ENCODE results near the gene CCND2. TPM values are rescaled to one million over a fixed set of nuclear protein-coding genes. Genes with fewer than 3 reads are reported as not detected.

The CCND2 gene
- total and polyA plus RNA-seq, 2 of the 4 experiments (the other 2 are of a cell fraction): 1.1 to 2.3 TPM

GRCh38 chr12:4284306-4284705, 10.7 kb downstream of the CCND2 start:
- DNase-seq (no peak), ATAC-seq (ENCODE audit: low read depth) (no peak)
- Histone ChIP-seq H2BK120ac (ENCODE audit: low read depth, low read length) (no peak overlapping the region), H4K20me1 (ENCODE audit: insufficient read depth, low read length) (no peaks in the 10 kb centered on the region), H3K4me3 (ENCODE audit: insufficient read depth, low read depth, low read length) (no peak overlapping the region), H2BK20ac (ENCODE audit: low read depth, low read length) (no peak overlapping the region), H3K23ac (ENCODE audit: low read depth, low read length) (no peak overlapping the region), H3K79me1 (ENCODE audit: low read depth in 1 of 2, low read length in 2 of 2) (no peaks in the 10 kb centered on the region), H3K27me3 (ENCODE audit: control insufficient read depth, insufficient read depth, low read length) (no peaks in the 10 kb centered on the region; the same call in 1 of the 2 replicates), H4K5ac (ENCODE audit: low read depth, low read length) (no peak overlapping the region), H2AK5ac (ENCODE audit: low read depth, low read length) (no peak overlapping the region), H3K4ac (ENCODE audit: low read depth, low read length) (no peak overlapping the region), H3K14ac (replicated peaks; ENCODE audit: low read depth, low read length) (no peak overlapping the region), H3K4me1 (ENCODE audit: control insufficient read depth, insufficient read depth, low read length) (no peaks in the 10 kb centered on the region), H3K9me1 (ENCODE audit: insufficient read depth, low read length) (no peaks in the 10 kb centered on the region), H3K18ac (ENCODE audit: low read depth, low read length) (no peak overlapping the region), H3K9ac (ENCODE audit: low read depth, low read length) (no peak overlapping the region), H3K36me3 (ENCODE audit: control insufficient read depth, insufficient read depth, low read length) (no peaks in the 10 kb centered on the region; the same call in 1 of the 2 replicates), H3K9me3 (ENCODE audit: control insufficient read depth, insufficient read depth, low read length) (no peaks in the 10 kb centered on the region), H4K8ac (ENCODE audit: low read depth in 2 of 2, low read length in 2 of 2) (no peak overlapping the region), H3K4me2 (ENCODE audit: low read depth, low read length) (no peak overlapping the region), H2BK15ac (ENCODE audit: low read depth, low read length) (no peak overlapping the region), H3K27ac (ENCODE audit: insufficient read depth, low read length) (no peak overlapping the region), H2BK5ac (ENCODE audit: low read depth, low read length, poor library complexity, severe bottlenecking) (no peak overlapping the region), H2AFZ (replicated peaks; ENCODE audit: low read length, poor library complexity) (no peak overlapping the region), H2AK9ac (replicated peaks; ENCODE audit: low read depth, low read length, poor library complexity) (no peak overlapping the region), H3K56ac (ENCODE audit: extremely low read depth, insufficient read depth, low read length) (no peak overlapping the region), H4K91ac (ENCODE audit: insufficient read depth, low read depth, low read length) (no peak overlapping the region)
- dilution Hi-C loops (cut with HindIII; ENCODE audit: low sequenced_read_pairs, unreplicated experiment) (no loop called here), in situ Hi-C loops (cut with MboI; ENCODE audit: low sequenced_read_pairs) (no loop called here), intact Hi-C loops (cut with micrococcal nuclease) (no loop called here)
- TF ChIP-seq RFX5 (IDR thresholded peaks at IDR 0.05; ENCODE audit: low read depth, low read length): no peak
- TF ChIP-seq FOS (IDR thresholded peaks at IDR 0.05; ENCODE audit: low read depth, low read length): no peak
- CTCF ChIA-PET: no interaction called here
- POLR2A ChIA-PET (ENCODE audit: unreplicated experiment): no interaction called here
- no CpG with 5 or more reads among the region's 4 CpGs for WGBS, 2 experiments (ENCODE audit: extremely low coverage in 2 of 2, insufficient read length in 1 of 2)
- no TSS peak for BruUV-seq (replicated peaks)

All from IMR-90 (cell line).